Measurements from ENCODE around the gene NDUFA9.

- TF ChIP-seq CTCF (IDR thresholded peaks at IDR 0.05), result no peak
- TF ChIP-seq POLR2AphosphoS5 (IDR thresholded peaks at IDR 0.05), result no peak
- TF ChIP-seq POLR2A (IDR thresholded peaks at IDR 0.05; ENCODE audit: low read depth), result no peak
These were observed 41.9 kb upstream of the NDUFA9 start for GRCh38 chr12:4607056-4607455.
